Measurements from ENCODE around the gene TRAF5. TPM values are rescaled to one million over a fixed set of nuclear protein-coding genes. Genes with fewer than 3 reads are reported as not detected.
"Not testable (repeated sequence)": the region's sequence is repeated elsewhere in the genome, so short reads cannot be mapped to it uniquely, and the experiment has no call there.

Gene TRAF5
- total and polyA plus RNA-seq, 4 donors: 4.3 to 25.9 (median 6.5) TPM

GRCh38 chr1:211348547-211348946, 21.9 kb downstream of the TRAF5 start:
- DNase-seq: no peak
- Histone ChIP-seq H3K9ac (ENCODE audit: insufficient read depth in 1 of 2, low read length in 2 of 2) (no peak overlapping the region), H3K27me3 (ENCODE audit: control insufficient read depth in 3 of 3, insufficient read depth in 3 of 3, low read length in 2 of 3) (no peaks in the 10 kb centered on the region), H3K36me3 (ENCODE audit: control insufficient read depth in 4 of 4, insufficient read depth in 4 of 4, low read length in 4 of 4) (peaks cover 0 to 3% (median under 1%) of the 10 kb centered on the region in 4 donors), H3K4me1 (ENCODE audit: control insufficient read depth in 5 of 5, insufficient read depth in 5 of 5, low read length in 5 of 5) (peaks cover 0 to 6% (median 0%) of the 10 kb centered on the region in 5 donors), H3K4me3 (no peak overlapping the region), H3K9me3 (ENCODE audit: control insufficient read depth in 4 of 4, insufficient read depth in 3 of 4, low read length in 3 of 4) (no peaks in the 10 kb centered on the region), H3K27ac (ENCODE audit: low read depth in 1 of 2, low read length in 1 of 2) (no peak overlapping the region)
- no peak for ATAC-seq (ENCODE audit: insufficient read depth, low FRiP score)
- TF ChIP-seq CTCF (IDR thresholded peaks at IDR 0.05; ENCODE audit: control extremely low read depth, extremely low read depth): no peak

DNA sequence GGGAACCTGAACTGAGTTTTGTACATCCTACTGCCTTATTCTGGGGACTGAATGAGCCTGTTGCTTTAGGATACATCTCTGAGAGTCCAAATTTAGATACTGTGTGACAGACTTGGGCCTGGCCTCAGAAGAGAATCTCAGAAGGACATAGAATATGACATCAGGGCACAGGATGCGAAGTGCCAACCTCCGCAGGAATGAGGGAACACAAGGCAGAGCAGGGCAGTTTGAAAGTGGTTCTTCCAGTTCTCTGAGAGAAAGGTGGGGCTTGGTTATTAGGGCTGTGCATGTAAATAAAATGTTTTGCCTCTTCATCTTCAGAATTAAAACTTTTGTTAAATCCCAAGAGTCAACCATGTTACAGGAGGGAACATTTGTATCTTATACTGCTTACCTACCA, 23.1 kb downstream of the TRAF5 start:
- Histone ChIP-seq H3K36me3 (ENCODE audit: control insufficient read depth in 4 of 4, insufficient read depth in 4 of 4, low read length in 4 of 4) (peaks cover 0 to 3% (median 1%) of the 10 kb centered on the region in 4 donors), H3K9me3 (ENCODE audit: control insufficient read depth in 4 of 4, insufficient read depth in 3 of 4, low read length in 3 of 4) (no peaks in the 10 kb centered on the region), H3K27ac (ENCODE audit: low read depth in 1 of 2, low read length in 1 of 2) (no peak overlapping the region), H3K27me3 (ENCODE audit: control insufficient read depth in 3 of 3, insufficient read depth in 3 of 3, low read length in 2 of 3) (no peaks in the 10 kb centered on the region), H3K4me1 (ENCODE audit: control insufficient read depth in 5 of 5, insufficient read depth in 5 of 5, low read length in 5 of 5) (peaks cover 0 to 6% (median 0%) of the 10 kb centered on the region in 5 donors), H3K9ac (ENCODE audit: insufficient read depth in 1 of 2, low read length in 2 of 2) (no peak overlapping the region), H3K4me3 (no peak overlapping the region)
- no peak for TF ChIP-seq CTCF (IDR thresholded peaks at IDR 0.05; ENCODE audit: control extremely low read depth, extremely low read depth)
- DNase-seq (peak in 1 of 3 donors; percentile 59), ATAC-seq (ENCODE audit: insufficient read depth, low FRiP score) (no peak)
- 70 to 94% methylated on average over 2 of the region's 2 CpGs for WGBS, 2 donors

- not testable (repeated sequence) for H3K27ac ChIP-seq (ENCODE audit: low read depth in 1 of 2, low read length in 1 of 2); H3K36me3 ChIP-seq (ENCODE audit: control insufficient read depth in 4 of 4, insufficient read depth in 4 of 4, low read length in 4 of 4); H3K4me3 ChIP-seq; ATAC-seq (ENCODE audit: insufficient read depth, low FRiP score); H3K9me3 ChIP-seq (ENCODE audit: control insufficient read depth in 4 of 4, insufficient read depth in 3 of 4, low read length in 3 of 4); H3K27me3 ChIP-seq (ENCODE audit: control insufficient read depth in 3 of 3, insufficient read depth in 3 of 3, low read length in 2 of 3); DNase-seq; H3K9ac ChIP-seq (ENCODE audit: insufficient read depth in 1 of 2, low read length in 2 of 2); H3K4me1 ChIP-seq (ENCODE audit: control insufficient read depth in 5 of 5, insufficient read depth in 5 of 5, low read length in 5 of 5)
- 96 to 99% methylated on average over 3 of the region's 3 CpGs for WGBS, 2 donors
Measured at GRCh38 chr1:211352055-211352454, 25.4 kb downstream of the TRAF5 start.

DNA sequence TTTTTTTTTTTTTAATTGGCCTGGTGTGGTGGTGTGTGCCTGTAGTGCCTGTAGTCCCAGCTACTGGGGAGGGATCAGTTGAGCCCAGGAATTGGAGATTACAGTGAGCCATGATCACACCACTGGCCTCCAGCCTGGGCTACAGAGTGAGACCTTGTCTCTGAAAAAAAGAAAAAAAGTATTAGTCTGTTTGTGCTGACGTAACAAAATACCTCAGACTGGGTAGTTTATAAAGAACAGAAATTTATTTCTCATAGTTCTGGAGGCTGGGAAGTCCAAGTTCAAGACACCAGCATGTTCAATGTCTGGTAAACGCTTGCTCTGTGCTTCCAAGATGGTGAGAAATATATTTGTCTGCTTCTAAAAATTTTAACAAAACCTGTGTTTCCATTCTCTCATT, 25.8 kb downstream of the TRAF5 start:
- no peak for DNase-seq
- Histone ChIP-seq H3K27ac (ENCODE audit: low read depth in 1 of 2, low read length in 1 of 2) (no peak overlapping the region), H3K36me3 (ENCODE audit: control insufficient read depth in 4 of 4, insufficient read depth in 4 of 4, low read length in 4 of 4) (peaks cover 0 to 7% (median 1%) of the 10 kb centered on the region in 4 donors), H3K9me3 (ENCODE audit: control insufficient read depth in 4 of 4, insufficient read depth in 3 of 4, low read length in 3 of 4) (no peaks in the 10 kb centered on the region), H3K4me1 (ENCODE audit: control insufficient read depth in 5 of 5, insufficient read depth in 5 of 5, low read length in 5 of 5) (peaks cover 0 to 3% (median 0%) of the 10 kb centered on the region in 5 donors), H3K4me3 (no peak overlapping the region), H3K9ac (ENCODE audit: insufficient read depth in 1 of 2, low read length in 2 of 2) (no peak overlapping the region), H3K27me3 (ENCODE audit: control insufficient read depth in 3 of 3, insufficient read depth in 3 of 3, low read length in 2 of 3) (no peaks in the 10 kb centered on the region)
- ATAC-seq (ENCODE audit: insufficient read depth, low FRiP score): no peak
- WGBS, 2 donors: 91 to 93% methylated on average over 2 of the region's 2 CpGs
- TF ChIP-seq CTCF (IDR thresholded peaks at IDR 0.05; ENCODE audit: control extremely low read depth, extremely low read depth): no peak
